Astrocyte of the hippocampus (primary cell): ENCODE data around the gene PACSIN1.
"Not testable (repeated sequence)": the region's sequence is repeated elsewhere in the genome, so short reads cannot be mapped to it uniquely, and the experiment has no call there.

Experiments used
- DNase-seq: peaks from one replicate; pipeline ENCODE4 v3.0.0; 2011; ENCODE audit warnings: low read depth, low spot score

The PACSIN1 gene

GRCh38 chr6:34457742-34458735 lies 7.8 kb upstream of the PACSIN1 start:
- no peak for DNase-seq

DNA sequence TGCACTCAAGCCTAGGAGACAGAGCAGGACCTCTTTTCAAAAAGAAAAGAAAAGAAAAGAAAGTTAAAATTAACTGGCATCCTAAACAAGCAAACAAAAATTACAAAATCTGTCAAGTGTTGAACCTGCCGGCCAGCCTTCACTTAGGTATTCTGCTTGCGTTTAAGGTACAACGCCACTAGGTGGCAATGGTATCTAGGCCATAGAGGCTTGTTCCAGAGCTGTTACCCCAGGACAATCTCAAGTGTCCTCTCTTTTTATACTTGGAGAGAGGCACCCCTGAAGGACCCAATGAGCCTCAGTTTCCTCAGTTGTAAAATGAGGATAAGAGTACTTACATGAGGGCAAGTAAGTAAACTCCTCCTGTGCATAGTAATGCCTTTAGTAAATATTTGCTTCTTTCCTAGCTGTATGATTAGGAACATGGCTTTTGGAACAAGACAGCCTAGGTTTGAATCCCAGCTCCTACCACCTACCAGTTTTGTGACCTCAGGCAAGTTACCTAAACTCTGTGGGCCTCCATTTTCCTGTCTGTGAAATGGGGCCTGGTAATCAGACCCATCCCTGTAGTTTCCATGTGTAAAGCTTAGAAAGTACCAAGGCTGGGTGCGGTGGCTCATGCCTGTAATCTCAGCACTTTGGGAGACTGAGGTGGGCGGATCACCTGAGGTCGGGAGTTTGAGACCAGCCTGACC lies 5.8 kb upstream of the PACSIN1 start:
- peak; percentile 69 for DNase-seq

DNA sequence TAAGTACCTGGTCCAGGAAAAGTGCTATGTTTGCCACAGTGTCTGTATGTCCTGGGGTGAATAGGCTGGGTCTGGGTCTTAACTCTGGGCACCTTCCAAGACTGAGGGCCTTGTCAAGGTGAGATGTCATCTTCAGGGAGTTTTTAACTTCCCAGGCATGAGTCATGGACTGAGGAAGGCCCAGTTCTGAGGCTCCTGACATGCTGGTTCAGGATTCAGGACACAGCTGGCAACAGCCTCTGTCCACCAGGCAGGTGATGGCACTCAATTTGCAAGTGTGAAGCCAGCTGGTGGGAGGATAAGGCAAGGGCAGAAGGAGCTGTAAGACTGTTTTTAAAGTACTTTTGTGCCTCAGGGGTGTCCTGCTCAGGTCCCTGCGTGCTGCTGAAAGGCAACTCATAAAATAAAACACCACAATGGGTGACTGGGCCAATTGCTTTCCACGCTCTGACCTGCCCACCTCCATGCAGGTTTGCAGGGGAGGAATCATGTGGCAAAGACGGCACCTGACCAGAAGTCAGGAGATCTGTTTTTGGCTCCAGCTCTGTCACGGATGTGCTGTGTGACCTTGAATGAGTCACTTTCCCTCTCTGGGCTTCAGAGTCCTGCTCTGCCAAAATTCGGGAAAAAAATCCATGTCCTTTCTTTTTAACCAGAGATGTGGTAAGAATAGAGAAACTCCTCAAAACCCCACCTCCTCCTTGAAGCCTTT lies 4.9 kb upstream of the PACSIN1 start:
- no peak for DNase-seq

DNA sequence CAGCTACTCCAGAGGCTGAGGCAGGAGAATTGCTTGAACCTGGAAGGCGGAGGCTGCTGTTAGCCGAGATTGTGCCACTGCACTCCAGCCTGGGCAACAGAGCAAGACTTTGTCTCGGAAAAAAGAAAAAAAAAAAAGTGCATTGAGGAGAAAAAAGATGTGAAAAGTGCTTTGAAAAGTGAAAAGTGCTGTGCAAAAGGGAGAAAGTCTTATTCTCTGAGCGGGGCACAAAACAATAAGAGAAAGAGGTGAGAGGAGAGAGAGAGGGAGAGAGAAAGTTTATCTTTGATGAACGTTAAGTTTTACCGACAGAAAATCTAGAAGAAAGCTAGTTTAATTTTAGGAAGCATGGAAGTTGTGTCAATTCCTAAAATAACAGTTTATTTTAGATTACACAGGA lies 3.9 kb upstream of the PACSIN1 start:
- DNase-seq = no peak

- peak; percentile 35 for DNase-seq
Measured at GRCh38 chr6:34462551-34462971, 3.3 kb upstream of the PACSIN1 start.

DNA sequence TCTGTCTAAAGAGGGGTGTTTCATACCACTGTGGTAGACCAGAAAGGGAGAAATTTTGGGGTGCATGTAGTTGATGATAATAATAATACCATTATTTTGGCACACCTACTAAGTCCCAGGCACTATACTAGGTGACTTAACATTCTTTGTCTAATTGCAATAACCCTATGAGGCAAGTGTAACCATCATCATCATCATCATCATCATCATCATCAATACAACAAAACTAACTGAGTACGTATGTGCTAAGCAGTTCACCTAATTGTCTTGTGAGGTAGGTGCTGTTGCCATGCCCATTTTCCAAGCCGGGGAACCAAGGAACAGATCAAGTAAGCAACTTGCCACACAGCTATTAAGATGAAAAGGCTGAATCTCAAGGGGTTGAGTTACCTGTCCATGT lies 2.6 kb upstream of the PACSIN1 start:
- no peak for DNase-seq

DNA sequence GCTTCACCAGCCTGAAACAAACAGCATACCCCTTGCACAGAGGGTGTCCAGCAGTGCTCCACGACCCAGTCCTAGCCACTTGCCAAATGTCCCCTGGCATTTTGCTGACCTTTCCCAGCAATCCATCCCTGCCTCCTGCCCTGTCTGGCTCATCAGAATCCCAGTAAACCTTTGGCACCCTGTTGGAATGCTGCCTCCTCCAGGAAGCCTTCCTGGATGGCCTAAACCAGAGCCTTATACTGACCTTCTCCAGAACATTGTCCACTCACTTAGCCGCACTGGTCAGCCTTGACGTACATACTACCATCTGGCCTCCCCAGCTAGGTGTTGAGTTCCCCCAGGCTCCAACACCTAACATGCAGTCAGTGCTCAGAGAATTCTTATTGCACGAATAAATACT lies 2.0 kb upstream of the PACSIN1 start:
- DNase-seq = no peak

GRCh38 chr6:34466242-34467185 lies 638 bp downstream of the PACSIN1 start:
- DNase-seq = no peak

GRCh38 chr6:34468378-34468892 lies 2.6 kb downstream of the PACSIN1 start:
- no peak for DNase-seq

DNA sequence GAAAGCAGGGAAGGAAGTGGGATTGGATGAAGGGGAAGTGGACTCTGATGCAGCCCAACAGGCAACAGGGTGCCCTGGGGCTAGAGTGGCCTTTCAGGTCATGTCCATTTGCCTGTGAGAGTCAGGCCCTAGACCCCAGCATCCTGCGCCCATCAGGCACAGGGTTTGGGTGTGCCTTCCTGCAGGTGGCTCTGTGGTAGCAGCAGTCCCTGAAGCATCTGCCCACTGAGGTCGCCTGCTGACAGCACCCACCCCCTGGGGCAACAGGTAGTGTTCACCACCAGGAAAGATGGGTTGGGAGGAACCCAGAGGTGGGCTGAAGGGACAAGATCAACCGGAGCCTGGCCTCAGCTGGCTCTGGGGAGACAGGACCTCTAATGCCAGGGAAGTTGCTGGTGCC lies 3.6 kb downstream of the PACSIN1 start:
- DNase-seq = no peak

- no peak for DNase-seq
Measured at GRCh38 chr6:34472425-34472824, 6.5 kb downstream of the PACSIN1 start.

DNA sequence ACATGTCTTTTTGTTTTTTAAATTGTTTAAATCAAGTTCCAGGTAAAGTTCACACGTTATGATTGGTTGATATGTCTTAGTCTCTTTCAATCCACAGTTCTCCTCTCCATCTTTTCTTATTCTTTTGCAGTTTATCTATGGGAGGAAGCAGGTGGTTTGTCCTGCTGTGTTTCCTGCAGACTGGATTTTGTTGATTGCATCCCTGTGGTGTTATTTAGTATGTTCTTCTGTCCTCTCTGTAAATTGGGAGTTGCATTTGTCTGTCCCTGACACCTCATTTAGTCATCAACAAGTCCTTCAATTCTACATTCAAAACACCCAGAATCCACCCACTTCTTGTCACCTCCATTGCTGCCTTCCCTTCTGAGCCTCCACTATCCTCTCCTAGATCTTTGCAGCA lies 8.1 kb downstream of the PACSIN1 start:
- DNase-seq = no peak

GRCh38 chr6:34474754-34475153 lies 8.9 kb downstream of the PACSIN1 start:
- DNase-seq = no peak

GRCh38 chr6:34475238-34475682 lies 9.4 kb downstream of the PACSIN1 start:
- DNase-seq = no peak

DNA sequence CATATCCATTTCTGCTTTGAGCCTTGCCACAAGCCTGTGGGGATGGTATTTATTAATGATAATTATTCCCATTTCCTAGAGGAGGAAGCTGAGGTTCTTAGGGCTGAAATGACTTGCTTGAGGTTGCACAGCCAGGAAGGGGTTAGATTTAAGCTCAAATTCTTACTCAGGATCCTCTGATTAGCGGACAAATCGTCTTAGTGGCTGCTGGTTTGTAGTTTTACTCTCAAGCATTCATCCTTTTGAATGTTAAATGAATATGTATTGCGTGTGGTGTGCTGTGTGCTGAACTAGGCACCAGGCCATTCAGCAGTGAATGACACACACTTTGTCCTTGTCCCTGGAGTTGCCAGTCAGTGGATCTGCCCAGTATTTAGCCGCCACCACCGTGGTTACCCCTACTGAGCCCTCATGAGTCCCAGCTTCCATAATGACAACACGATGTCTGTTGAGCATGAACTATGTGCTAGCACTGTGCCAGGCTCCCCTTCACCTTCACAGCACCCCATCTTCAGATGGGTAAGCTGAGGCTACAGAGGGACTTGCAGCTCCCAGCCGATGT lies 10.0 kb downstream of the PACSIN1 start:
- no peak for DNase-seq

DNA sequence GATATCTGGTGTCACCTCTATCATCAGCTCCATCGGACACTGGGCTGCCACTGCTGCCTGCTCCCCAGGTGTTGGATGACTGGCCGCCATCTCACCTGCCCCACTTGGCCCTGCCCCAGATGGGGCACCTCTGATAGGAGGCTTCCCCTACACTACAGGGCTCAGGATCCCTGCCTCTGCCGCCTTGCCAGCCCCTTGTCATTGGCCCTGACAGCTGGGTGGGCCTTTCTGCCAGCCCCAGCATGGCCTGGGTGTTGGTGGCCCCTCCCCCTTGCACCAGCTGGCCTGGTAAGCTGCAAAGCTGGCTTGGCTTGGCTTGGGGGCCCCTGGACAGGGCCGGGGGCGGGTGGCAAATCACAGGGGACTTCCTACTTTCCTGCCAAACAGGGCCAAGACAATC lies 10.6 kb downstream of the PACSIN1 start:
- DNase-seq = no peak

GRCh38 chr6:34476921-34477320 lies 11.0 kb downstream of the PACSIN1 start:
- DNase-seq = peak; percentile 63

DNA sequence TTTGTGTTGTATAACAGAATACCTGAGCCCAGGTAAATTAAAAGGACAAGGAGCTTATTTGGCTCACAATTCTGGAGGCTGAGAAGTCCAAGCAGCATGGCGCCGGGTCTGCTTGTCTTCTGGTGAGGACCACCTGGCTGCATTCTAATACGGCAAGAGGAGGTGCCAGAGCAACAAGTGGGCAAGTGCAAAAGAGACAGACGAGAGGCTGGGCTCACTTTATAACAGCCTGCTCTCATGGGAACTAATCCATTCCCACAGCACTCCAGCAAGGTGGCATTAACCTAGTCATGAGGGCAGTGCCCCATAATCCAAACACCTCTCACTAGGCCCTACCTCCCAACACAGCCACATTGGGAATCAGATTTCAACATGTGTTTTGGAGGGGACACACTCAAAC lies 12.9 kb downstream of the PACSIN1 start:
- DNase-seq = no peak

DNA sequence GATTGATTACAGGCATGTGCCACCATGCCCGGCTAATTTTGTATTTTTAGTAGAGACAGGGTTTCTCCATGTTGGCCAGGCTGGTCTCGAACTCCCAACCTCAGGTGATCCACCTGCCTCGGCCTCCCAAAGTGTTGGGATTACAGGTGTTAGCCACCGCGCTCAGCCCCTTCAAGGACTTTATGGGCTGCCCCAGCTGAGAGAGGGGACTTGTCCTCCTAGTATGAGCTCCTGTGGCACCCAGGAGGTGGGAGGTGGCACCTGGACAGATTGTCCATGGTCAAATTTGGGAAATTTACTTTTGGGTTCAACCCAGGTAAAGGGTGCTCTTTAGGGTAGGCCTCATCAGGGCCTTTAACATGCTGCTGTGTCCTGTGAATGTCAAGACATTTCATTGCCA lies 17.9 kb downstream of the PACSIN1 start:
- not testable (repeated sequence) for DNase-seq

DNA sequence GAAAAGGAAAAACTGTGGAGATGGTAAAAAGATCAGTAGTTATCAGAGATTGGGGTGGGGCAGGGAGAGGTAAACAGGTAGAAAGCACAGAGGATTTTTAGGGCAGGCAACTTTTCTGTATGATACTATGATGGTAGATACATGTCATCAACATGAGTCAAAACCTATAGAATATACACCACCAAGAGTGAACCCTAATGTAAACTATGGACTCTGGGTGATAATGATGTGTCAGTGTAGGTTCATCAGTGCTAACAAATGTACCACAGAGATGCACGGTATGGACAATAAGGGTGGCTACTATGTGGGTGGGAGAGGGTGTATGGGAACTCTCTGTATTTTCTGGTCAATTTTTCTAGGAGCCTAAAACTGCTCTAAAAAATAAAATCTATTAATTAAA lies 18.5 kb downstream of the PACSIN1 start:
- DNase-seq = no peak
